Caco-2 (cell line): Measurements from ENCODE around the gene POLR2I. TPM values are rescaled to one million over a fixed set of nuclear protein-coding genes. Genes with fewer than 3 reads are reported as not detected.

Experiments used
- BruUV-seq: library from RNA; stranded (reverse); fragments of 400-500 nt; replicated peaks from 2 replicates; lab custom pipeline; 2021; lab: Mats Ljungman, UMichigan
- CTCF ChIA-PET: fragments of 300-600 bp; sonication (Branson Sonifier 250); formaldehyde crosslinking; loops from one replicate; lab custom pipeline; 2022; ENCODE audit warnings: antibody characterized with exemption; lab: Charles Lee
- POLR2A ChIA-PET: fragments of 300-600 bp; sonication (Branson Sonifier 250); formaldehyde crosslinking; loops from one replicate; lab custom pipeline; 2022; ENCODE audit warnings: antibody characterized with exemption; lab: Charles Lee
- DNase-seq, 2 experiments: peaks; one replicate each; pipeline versions ENCODE4 v3.0.0 to v3.0.0-alpha.2; 2020 to 2022
- H3K27me3 ChIP-seq: replicated peaks from 2 replicates; pipeline ENCODE4 v1.6.0; 2011; ENCODE audit warnings: low read length; ENCODE audit not compliant: control insufficient read depth, insufficient read depth
- H3K36me3 ChIP-seq: 2 replicates; pipeline ENCODE4 v1.5.1; 2011; ENCODE audit warnings: low read length; ENCODE audit not compliant: control insufficient read depth, insufficient read depth
- H3K4me1 ChIP-seq: fragments of 250-450 bp; sonication (Bioruptor Pico); 2 replicates; pipeline ENCODE4 v1.5.1; 2020; ENCODE audit warnings: mild to moderate bottlenecking
- H3K4me3 ChIP-seq: 2 replicates; pipeline ENCODE4 v1.5.1; 2011; ENCODE audit warnings: low read depth, mild to moderate bottlenecking, control low read depth, low read length
- H3K9me3 ChIP-seq: fragments of 250-450 bp; sonication (Bioruptor Pico); 2 replicates; pipeline ENCODE4 v1.5.1; 2020; ENCODE audit warnings: mild to moderate bottlenecking, moderate library complexity
- H3K27ac Mint-ChIP-seq: one replicate; pipeline ENCODE4 v1.8.0; 2022; ENCODE audit warnings: mixed read lengths; ENCODE audit not compliant: unreplicated experiment
- H3K27me3 Mint-ChIP-seq: one replicate; pipeline ENCODE4 v1.8.0; 2022; ENCODE audit warnings: mixed read lengths; ENCODE audit not compliant: insufficient read depth, unreplicated experiment
- H3K36me3 Mint-ChIP-seq: one replicate; pipeline ENCODE4 v1.8.0; 2022; ENCODE audit warnings: mild to moderate bottlenecking, mixed read lengths; ENCODE audit not compliant: insufficient read depth, unreplicated experiment
- H3K4me1 Mint-ChIP-seq: one replicate; pipeline ENCODE4 v1.8.0; 2022; ENCODE audit warnings: low read depth, mixed read lengths; ENCODE audit not compliant: unreplicated experiment
- H3K4me3 Mint-ChIP-seq: one replicate; pipeline ENCODE4 v1.8.0; 2022; ENCODE audit warnings: mild to moderate bottlenecking, moderate library complexity, mixed read lengths; ENCODE audit not compliant: unreplicated experiment
- H3K9me3 Mint-ChIP-seq: one replicate; pipeline ENCODE4 v1.8.0; 2022; ENCODE audit warnings: mixed read lengths; ENCODE audit not compliant: unreplicated experiment
- CTCF ChIP-seq, 2 experiments: fragments of 200-600 bp in 1 of 2; IDR thresholded peaks; 1 replicate in 1 of 2; 2 replicates in 1 of 2; pipeline versions ENCODE4 v1.5.1 to v1.8.0; 2011 to 2022; ENCODE audit warnings: antibody characterized with exemption in 1 of 2, control low read depth in 1 of 2, inconsistent platforms in 1 of 2, low read depth in 1 of 2, low read length in 1 of 2, mild to moderate bottlenecking in 1 of 2, moderate library complexity in 1 of 2; ENCODE audit not compliant: insufficient read depth in 1 of 2, severe bottlenecking in 1 of 2, unreplicated experiment in 1 of 2
- intact Hi-C: fragments of 100-400 bp; cut with micrococcal nuclease; formaldehyde crosslinking; loops from one replicate; pipeline ENCODE4 v1.10.0; 2022; ENCODE audit not compliant: unreplicated experiment
- total RNA-seq: library from RNA; stranded (reverse); gene quantifications from 2 replicates; pipeline ENCODE4 v1.2.3, GENCODE V29; 2022

POLR2I gene
- total RNA-seq, 1 experiment from 2014 or later: 129 TPM

GRCh38 chr19:36111200-36111539 lies 3.5 kb downstream of the POLR2I start:
- Histone ChIP-seq H3K4me3 (no peak overlapping the region), H3K36me3 (peaks cover 8% of the 10 kb centered on the region; the same call in 1 of the 2 replicates), H3K4me1 (peaks cover 6% of the 10 kb centered on the region; the same call in 1 of the 2 replicates), H3K9me3 (no peaks in the 10 kb centered on the region), H3K27me3 (no peaks in the 10 kb centered on the region)
- Mint-ChIP-seq H3K4me3 (no peak overlapping the region), H3K4me1 (peaks cover 8% of the 10 kb centered on the region), H3K27me3 (no peaks in the 10 kb centered on the region), H3K27ac (no peak overlapping the region), H3K36me3 (peaks cover 50% of the 10 kb centered on the region), H3K9me3 (no peaks in the 10 kb centered on the region)
- DNase-seq: no peak
- no peak for TF ChIP-seq CTCF (IDR thresholded peaks at IDR 0.05; ENCODE audit: insufficient read depth in 1 of 2, low read depth in 1 of 2, low read length in 1 of 2, severe bottlenecking in 1 of 2, unreplicated experiment in 1 of 2)
- BruUV-seq: no TSS peak
- CTCF ChIA-PET: no interaction called here
- intact Hi-C loops: no loop called here
- POLR2A ChIA-PET: no interaction called here

GRCh38 chr19:36110487-36111199 lies 4.0 kb downstream of the POLR2I start, which contains the start of gene OVOL3:
OVOL3 (plus strand) TSS chr19:36111143; CDS start chr19:36111203, 60 bp downstream.
- Mint-ChIP-seq H3K4me1 (peaks cover 6% of the 10 kb centered on the region), H3K27ac (no peak within 1 kb of the TSS), H3K4me3 (no peak within 1 kb of the TSS), H3K9me3 (no peaks in the 10 kb centered on the region), H3K27me3 (no peaks in the 10 kb centered on the region), H3K36me3 (peaks cover 44% of the 10 kb centered on the region)
- ChIA-PET POLR2A (no interaction called here), CTCF (no interaction called here)
- Histone ChIP-seq H3K4me1 (0 out of 2 replicates have a peak, but pooled peaks cover 3% of the 10 kb centered on the region), H3K36me3 (peaks cover 8% of the 10 kb centered on the region; the same call in 1 of the 2 replicates), H3K27me3 (no peaks in the 10 kb centered on the region), H3K4me3 (no peak within 1 kb of the TSS), H3K9me3 (no peaks in the 10 kb centered on the region)
- no peak for TF ChIP-seq CTCF (IDR thresholded peaks at IDR 0.05; ENCODE audit: insufficient read depth in 1 of 2, low read depth in 1 of 2, low read length in 1 of 2, severe bottlenecking in 1 of 2, unreplicated experiment in 1 of 2)
- intact Hi-C loops: no loop called here
- BruUV-seq: no TSS peak
- DNase-seq: no peak

- intact Hi-C loops: no loop called here
- Mint-ChIP-seq H3K27ac (no peak overlapping the region), H3K4me1 (peaks cover 6% of the 10 kb centered on the region), H3K27me3 (no peaks in the 10 kb centered on the region), H3K36me3 (peaks cover 27% of the 10 kb centered on the region), H3K9me3 (no peaks in the 10 kb centered on the region), H3K4me3 (no peak overlapping the region)
- Histone ChIP-seq H3K36me3 (peaks cover 8% of the 10 kb centered on the region), H3K4me1 (0 out of 2 replicates have a peak, but pooled peaks cover 3% of the 10 kb centered on the region), H3K27me3 (no peaks in the 10 kb centered on the region), H3K4me3 (no peak overlapping the region), H3K9me3 (no peaks in the 10 kb centered on the region)
- TF ChIP-seq CTCF (IDR thresholded peaks at IDR 0.05; ENCODE audit: insufficient read depth in 1 of 2, low read depth in 1 of 2, low read length in 1 of 2, severe bottlenecking in 1 of 2, unreplicated experiment in 1 of 2): no peak
- DNase-seq: no peak
- BruUV-seq: no TSS peak
- ChIA-PET CTCF (no interaction called here), POLR2A (no interaction called here)
These were observed 6.0 kb downstream of the POLR2I start for GRCh38 chr19:36108684-36109083.
